ENCODE results near the gene XYLT1.

GRCh38 chr16:17460890-17461289 is 9.9 kb downstream of the XYLT1 start:
- TF ChIP-seq RARB (CRISPR knock-in tag; IDR thresholded peaks at IDR 0.05): no peak
- TF ChIP-seq ARNTL (CRISPR knock-in tag; IDR thresholded peaks at IDR 0.05; ENCODE audit: borderline replicate concordance, low read depth): no peak
- no peak for TF ChIP-seq ISL1 (CRISPR knock-in tag; IDR thresholded peaks at IDR 0.05)
- TF ChIP-seq CSRNP3 (CRISPR knock-in tag; IDR thresholded peaks at IDR 0.05): no peak
